SK-N-SH (cell line): ENCODE measurements around the gene TAMALIN. TPM values are rescaled to one million over a fixed set of nuclear protein-coding genes. Genes with fewer than 3 reads are reported as not detected.
A peak's percentile ranks its signal among the peaks of the same experiment; 100 is the strongest.

Source experiments
- CTCF ChIA-PET: fragments of 300-600, 350-600 bp; formaldehyde crosslinking; extraction: SDS; loops from one replicate; lab custom pipeline; 2021; lab: Yijun Ruan, JAX
- POLR2A ChIA-PET: fragments of 350-600 bp; sonication (Branson Sonifier 250); formaldehyde crosslinking; extraction: SDS; loops from one replicate; lab custom pipeline; 2020; ENCODE audit warnings: antibody characterized with exemption, inconsistent platforms; lab: Yijun Ruan, JAX
- DNase-seq: peaks from one replicate; pipeline ENCODE4 v3.0.0; 2012
- H2AFZ ChIP-seq: fragments of 200-600 bp; sonication (generic); 2 replicates; pipeline ENCODE4 v1.8.1; 2016; ENCODE audit warnings: antibody characterized with exemption, mild to moderate bottlenecking, low read depth
- H3F3A ChIP-seq: fragments of 200-600 bp; sonication (generic); replicated peaks from 2 replicates; pipeline ENCODE3; 2016; ENCODE audit warnings: antibody characterized with exemption, mild to moderate bottlenecking; ENCODE audit not compliant: insufficient read depth
- H3K27ac ChIP-seq, 2 experiments: fragments of 200-500 bp in 1 of 2; fragments of 200-600 bp in 1 of 2; sonication (Bioruptor generic) in 1 of 2; sonication (generic), shearing (Covaris generic) in 1 of 2; 2 replicates each; pipeline versions ENCODE4 v1.5.1 to v1.6.1; 2014 to 2016; ENCODE audit warnings: low read depth in 2 of 2, inconsistent platforms in 1 of 2, low read length in 1 of 2, mild to moderate bottlenecking in 1 of 2, mixed read lengths in 1 of 2
- H3K27me3 ChIP-seq: fragments of 200-600 bp; sonication (generic), shearing (Covaris generic); 2 replicates; pipeline ENCODE4 v1.6.1; 2016; ENCODE audit warnings: mixed run types; ENCODE audit not compliant: insufficient read depth
- H3K36me3 ChIP-seq, 2 experiments: fragments of 200-500 bp in 1 of 2; fragments of 200-600 bp in 1 of 2; sonication (Bioruptor generic) in 1 of 2; sonication (generic) in 1 of 2; replicated peaks in 1 of 2; 2 replicates each; pipeline versions ENCODE3 to v1.5.1; 2014 to 2016; ENCODE audit warnings: low read length in 1 of 2, mild to moderate bottlenecking in 1 of 2; ENCODE audit not compliant: insufficient read depth in 2 of 2, control insufficient read depth in 1 of 2
- H3K4me1 ChIP-seq, 2 experiments: fragments of 200-500 bp in 1 of 2; fragments of 200-600 bp in 1 of 2; sonication (Bioruptor generic) in 1 of 2; sonication (generic), shearing (Covaris generic) in 1 of 2; 2 replicates each; pipeline versions ENCODE4 v1.5.1 to v1.6.1; 2014 to 2016; ENCODE audit warnings: low read depth in 1 of 2, low read length in 1 of 2, mixed run types in 1 of 2; ENCODE audit not compliant: insufficient read depth in 2 of 2, control insufficient read depth in 1 of 2
- H3K4me2 ChIP-seq: fragments of 200-600 bp; sonication (generic), shearing (Covaris generic); 2 replicates; pipeline ENCODE4 v1.6.1; 2017; ENCODE audit warnings: mixed run types
- H3K4me3 ChIP-seq, 2 experiments: fragments of 200-500 bp in 1 of 2; fragments of 200-600 bp in 1 of 2; sonication (Bioruptor generic) in 1 of 2; sonication (generic), shearing (Covaris generic) in 1 of 2; 2 replicates each; pipeline versions ENCODE4 v1.5.1 to v1.8.1; 2014 to 2016; ENCODE audit warnings: low read depth in 2 of 2, inconsistent platforms in 1 of 2, low read length in 1 of 2, mild to moderate bottlenecking in 1 of 2, mixed read lengths in 1 of 2, moderate library complexity in 1 of 2
- H3K79me2 ChIP-seq: fragments of 200-600 bp; sonication (generic); 2 replicates; pipeline ENCODE4 v1.8.1; 2017; ENCODE audit warnings: mild to moderate bottlenecking; ENCODE audit not compliant: insufficient read depth
- H3K9ac ChIP-seq: fragments of 200-600 bp; sonication (generic); 2 replicates; pipeline ENCODE4 v1.6.1; 2017; ENCODE audit warnings: mixed run types
- H3K9me2 ChIP-seq: fragments of 200-600 bp; sonication (generic); 2 replicates; pipeline ENCODE4 v1.6.1; 2017; ENCODE audit warnings: mixed run types
- H3K9me3 ChIP-seq: fragments of 200-600 bp; sonication (generic); 2 replicates; pipeline ENCODE4 v1.6.1; 2017; ENCODE audit warnings: mixed run types, mild to moderate bottlenecking, moderate library complexity
- H4K20me1 ChIP-seq: fragments of 200-600 bp; sonication (generic); 2 replicates; pipeline ENCODE4 v1.6.1; 2017; ENCODE audit warnings: mild to moderate bottlenecking, mixed run types; ENCODE audit not compliant: insufficient read depth
- CHD2 ChIP-seq: fragments of 150-350 bp; IDR thresholded peaks from 2 replicates; pipeline ENCODE4 v1.6.1; 2018; ENCODE audit warnings: low read length; ENCODE audit not compliant: partially characterized antibody
- ELF1 ChIP-seq: IDR thresholded peaks from 2 replicates; pipeline ENCODE4 v1.4.0; 2012
- EP300 ChIP-seq, 2 experiments: IDR thresholded peaks; 2 replicates each; pipeline versions ENCODE4 v1.4.0 to v1.6.1; 2012; ENCODE audit warnings: borderline replicate concordance in 1 of 2, low read depth in 1 of 2, low read length in 1 of 2
- MEF2A ChIP-seq: IDR thresholded peaks from 2 replicates; pipeline ENCODE4 v1.4.0; 2012; ENCODE audit warnings: low read depth, borderline replicate concordance
- POLR2AphosphoS5 ChIP-seq: IDR thresholded peaks from 2 replicates; pipeline ENCODE4 v1.6.1; 2012; ENCODE audit warnings: low read depth, low read length
- REST ChIP-seq: IDR thresholded peaks from 2 replicates; pipeline ENCODE4 v1.6.1; 2012; ENCODE audit warnings: mild to moderate bottlenecking, low read depth, low read length, moderate library complexity
- RXRA ChIP-seq: IDR thresholded peaks from 2 replicates; pipeline ENCODE4 v1.4.0; 2012; ENCODE audit warnings: low read depth, mild to moderate bottlenecking, borderline replicate concordance
- TCF12 ChIP-seq: IDR thresholded peaks from 2 replicates; pipeline ENCODE4 v1.4.0; 2012
- WGBS: methylation state at CpG from one replicate; pipeline ENCODE4 v1.1.6; 2017; ENCODE audit warnings: low lambda C conversion rate; 5-methylcytosine and 5-hydroxymethylcytosine counted together
- polyA plus RNA-seq, 3 experiments: library from polyadenylated mRNA; depleted of rRNA; stranded (reverse); fragments of >200 nt; gene quantifications; 2 replicates each; pipeline ENCODE4 v1.2.3, GENCODE V29; 2012
- TF ChIP-seq, protein P1 (sequence below): IDR thresholded peaks from 2 replicates; pipeline ENCODE4; 2012
- TF ChIP-seq, protein P2 (sequence below): IDR thresholded peaks from 2 replicates; pipeline ENCODE4 v1.4.0; 2012; ENCODE audit warnings: low read depth, borderline replicate concordance
- TF ChIP-seq, protein P3 (sequence below): IDR thresholded peaks from 2 replicates; pipeline ENCODE4 v1.4.0; 2012; ENCODE audit warnings: low read depth

Gene TAMALIN
- polyA plus RNA-seq, 1 of the 3 experiments (the other 2 are of a cell fraction), result 2.4 TPM

- POLR2A ChIA-PET, result interaction anchor here (1.5 to 1.7 kb wide), 2 partner anchors 11 to 14 kb away, joined by 5 read pairs; no protein-coding TSS in a partner anchor
- TF ChIP-seq ELF1 (no peak), RXRA (no peak), REST (no peak), EP300 (IDR thresholded peaks at IDR 0.05; ENCODE audit: borderline replicate concordance in 1 of 2, low read depth in 1 of 2, low read length in 1 of 2) (no peak), POLR2AphosphoS5 (no peak), MEF2A (no peak)
- TF ChIP-seq, protein P1, sequence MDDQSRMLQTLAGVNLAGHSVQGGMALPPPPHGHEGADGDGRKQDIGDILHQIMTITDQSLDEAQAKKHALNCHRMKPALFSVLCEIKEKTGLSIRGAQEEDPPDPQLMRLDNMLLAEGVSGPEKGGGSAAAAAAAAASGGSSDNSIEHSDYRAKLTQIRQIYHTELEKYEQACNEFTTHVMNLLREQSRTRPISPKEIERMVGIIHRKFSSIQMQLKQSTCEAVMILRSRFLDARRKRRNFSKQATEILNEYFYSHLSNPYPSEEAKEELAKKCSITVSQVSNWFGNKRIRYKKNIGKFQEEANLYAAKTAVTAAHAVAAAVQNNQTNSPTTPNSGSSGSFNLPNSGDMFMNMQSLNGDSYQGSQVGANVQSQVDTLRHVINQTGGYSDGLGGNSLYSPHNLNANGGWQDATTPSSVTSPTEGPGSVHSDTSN, result no peak
- TF ChIP-seq, all 33 proteins: peak for 0
- CTCF ChIA-PET, result interaction anchor here (1.0 to 13.1 kb wide), 5 partner anchors 13 to 115 kb away, joined by 3 to 526 read pairs (median 5); no protein-coding TSS in a partner anchor
- H3K27me3 ChIP-seq, result no peaks in the 10 kb centered on the region
- no peaks in the 10 kb centered on the region for H3K9me3 ChIP-seq
- no peak overlapping the region for H3K27ac ChIP-seq
- no peak for DNase-seq
- H2AFZ ChIP-seq, result no peak overlapping the region
- H3K4me1 ChIP-seq, result peaks cover 0 to 32% of the 10 kb centered on the region in 2 experiments; a peak in 2 of 4 replicates
- no peaks in the 10 kb centered on the region for H3K36me3 ChIP-seq
- H3K79me2 ChIP-seq, result no peaks in the 10 kb centered on the region
- no peak overlapping the region for H3K4me3 ChIP-seq
- H3F3A ChIP-seq, result peaks cover 4% of the 10 kb centered on the region
- H4K20me1 ChIP-seq, result no peaks in the 10 kb centered on the region
- 88% methylated on average over 10 of the region's 10 CpGs for WGBS
- no peak overlapping the region for H3K4me2 ChIP-seq
- H3K9ac ChIP-seq, result no peak overlapping the region
- H3K9me2 ChIP-seq, result no peaks in the 10 kb centered on the region
Measured at GRCh38 chr12:52009081-52009751, 2.5 kb downstream of the TAMALIN start.

- DNase-seq, result peak; percentile 88
- Histone ChIP-seq H3K79me2 (no peaks in the 10 kb centered on the region), H3K27me3 (no peaks in the 10 kb centered on the region), H3K9me3 (no peaks in the 10 kb centered on the region), H3K9me2 (no peaks in the 10 kb centered on the region), H3K4me2 (peak overlapping the region; percentile 19; the same call in 1 of the 2 replicates), H3F3A (no peaks in the 10 kb centered on the region), H2AFZ (no peak overlapping the region), H3K4me3 (no peak overlapping the region), H3K4me1 (peaks cover 0 to 32% of the 10 kb centered on the region in 2 experiments; a peak in 2 of 4 replicates), H3K27ac (peak overlapping the region; percentile 19 to 71; a peak in 3 of 4 replicates), H4K20me1 (no peaks in the 10 kb centered on the region), H3K9ac (no peak overlapping the region), H3K36me3 (no peaks in the 10 kb centered on the region)
- WGBS, result 60% methylated on average over 2 of the region's 11 CpGs
- TF ChIP-seq CHD2 (peak; percentile 57), TCF12 (peak; percentile 14; the same call in 1 of the 2 replicates)
- TF ChIP-seq, protein P2, sequence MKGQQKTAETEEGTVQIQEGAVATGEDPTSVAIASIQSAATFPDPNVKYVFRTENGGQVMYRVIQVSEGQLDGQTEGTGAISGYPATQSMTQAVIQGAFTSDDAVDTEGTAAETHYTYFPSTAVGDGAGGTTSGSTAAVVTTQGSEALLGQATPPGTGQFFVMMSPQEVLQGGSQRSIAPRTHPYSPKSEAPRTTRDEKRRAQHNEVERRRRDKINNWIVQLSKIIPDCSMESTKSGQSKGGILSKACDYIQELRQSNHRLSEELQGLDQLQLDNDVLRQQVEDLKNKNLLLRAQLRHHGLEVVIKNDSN, result peak; percentile 51; the same call in 1 of the 2 replicates
- TF ChIP-seq, protein P3, sequence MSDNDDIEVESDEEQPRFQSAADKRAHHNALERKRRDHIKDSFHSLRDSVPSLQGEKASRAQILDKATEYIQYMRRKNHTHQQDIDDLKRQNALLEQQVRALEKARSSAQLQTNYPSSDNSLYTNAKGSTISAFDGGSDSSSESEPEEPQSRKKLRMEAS, result no peak
- ChIA-PET POLR2A (interaction anchor here (1.5 to 1.7 kb wide), 2 partner anchors 10 to 13 kb away, joined by 5 read pairs; no protein-coding TSS in a partner anchor), CTCF (interaction anchor here (1.0 to 13.1 kb wide), 9 partner anchors 10 to 116 kb away, joined by 3 to 526 read pairs (median 5); partner anchors contain the start of gene ATG101)
Measured at GRCh38 chr12:52010152-52010622, 3.4 kb downstream of the TAMALIN start.
